H1 (cell line): ENCODE measurements around the gene KCNT1. TPM values are rescaled to one million over a fixed set of nuclear protein-coding genes. Genes with fewer than 3 reads are reported as not detected.

Source experiments
- CTCF ChIA-PET: fragments of 300-600 bp; sonication (Branson Sonifier 250); formaldehyde crosslinking; loops from one replicate; lab custom pipeline; 2021; ENCODE audit not compliant: partially characterized antibody; lab: Charles Lee
- POLR2A ChIA-PET: fragments of 300-600 bp; sonication (Branson Sonifier 250); formaldehyde crosslinking; loops from one replicate; lab custom pipeline; 2021; ENCODE audit warnings: inconsistent platforms; ENCODE audit not compliant: partially characterized antibody; lab: Charles Lee
- DNase-seq, 2 experiments: peaks; one replicate each; pipeline versions ENCODE4 v3.0.0 to v3.0.0-alpha.2; 2010 to 2022; ENCODE audit warnings: low spot score in 2 of 2, low read depth in 1 of 2, mixed read lengths in 1 of 2
- FAIRE-seq: peaks from 2 replicates; lab custom pipeline; 2011; peaks lifted over from hg19 to GRCh38; lab: Jason Lieb, UNC
- H2AFZ ChIP-seq: 2 replicates; pipeline ENCODE4 v1.8.1; 2012; ENCODE audit warnings: low read length, inconsistent platforms
- H2AK5ac ChIP-seq: 2 replicates; pipeline ENCODE4 v1.6.1; 2013; ENCODE audit warnings: low read depth, low read length
- H2BK120ac ChIP-seq: replicated peaks from 2 replicates; pipeline ENCODE3; 2013; ENCODE audit warnings: low read depth, low read length, inconsistent platforms
- H2BK12ac ChIP-seq: 2 replicates; pipeline ENCODE4 v1.6.1; 2013; ENCODE audit warnings: low read depth, low read length
- H2BK15ac ChIP-seq: 2 replicates; pipeline ENCODE4 v1.6.1; 2013; ENCODE audit warnings: low read length
- H2BK20ac ChIP-seq: 2 replicates; pipeline ENCODE4 v1.6.1; 2013; ENCODE audit warnings: low read length
- H2BK5ac ChIP-seq: 2 replicates; pipeline ENCODE4 v1.6.1; 2013; ENCODE audit warnings: low read depth, low read length
- H3K14ac ChIP-seq: 2 replicates; pipeline ENCODE4 v1.6.1; 2013; ENCODE audit warnings: inconsistent platforms; ENCODE audit not compliant: insufficient read length
- H3K18ac ChIP-seq: 2 replicates; pipeline ENCODE4 v1.6.1; 2013; ENCODE audit warnings: low read length; ENCODE audit errors: extremely low read depth
- H3K23ac ChIP-seq: 2 replicates; pipeline ENCODE4 v1.6.1; 2013; ENCODE audit warnings: inconsistent platforms; ENCODE audit not compliant: insufficient read length
- H3K23me2 ChIP-seq: 2 replicates; pipeline ENCODE4 v1.6.1; 2013; ENCODE audit warnings: low read depth, low read length
- H3K27ac ChIP-seq: 2 replicates; pipeline ENCODE4 v1.6.1; 2011; ENCODE audit warnings: low read depth, low read length, inconsistent platforms
- H3K27me3 ChIP-seq, 4 experiments: replicated peaks in 1 of 4; 1 replicate in 1 of 4; 2 replicates in 3 of 4; pipeline versions ENCODE4 v1.6.1 to v1.8.1; 2011 to 2013; ENCODE audit warnings: low read length in 3 of 4, mild to moderate bottlenecking in 3 of 4, inconsistent platforms in 2 of 4, mixed read lengths in 2 of 4, moderate library complexity in 1 of 4; ENCODE audit not compliant: control insufficient read depth in 3 of 4, insufficient read depth in 3 of 4; ENCODE audit errors: extremely low read depth in 1 of 4
- H3K36me3 ChIP-seq, 4 experiments: 2 replicates each; pipeline versions ENCODE4 v1.6.1 to v1.8.1; 2011 to 2013; ENCODE audit warnings: mild to moderate bottlenecking in 4 of 4, low read length in 3 of 4, moderate library complexity in 2 of 4, control low read depth in 1 of 4, inconsistent platforms in 1 of 4; ENCODE audit not compliant: insufficient read depth in 4 of 4, control insufficient read depth in 2 of 4
- H3K4ac ChIP-seq: replicated peaks from 2 replicates; pipeline ENCODE3; 2013; ENCODE audit warnings: low read length, low read depth, mixed read lengths, inconsistent platforms; ENCODE audit not compliant: insufficient read length
- H3K4me1 ChIP-seq, 4 experiments: replicated peaks in 1 of 4; 1 replicate in 1 of 4; 2 replicates in 3 of 4; pipeline versions ENCODE4 v1.6.1 to v1.8.1; 2011 to 2013; ENCODE audit warnings: low read length in 3 of 4, inconsistent platforms in 2 of 4, mixed read lengths in 1 of 4; ENCODE audit not compliant: insufficient read depth in 4 of 4, control insufficient read depth in 3 of 4
- H3K4me2 ChIP-seq, 2 experiments: 2 replicates each; pipeline versions ENCODE4 v1.6.1 to v1.8.1; 2011 to 2013; ENCODE audit warnings: low read depth in 2 of 2, low read length in 2 of 2, control low read depth in 1 of 2, inconsistent platforms in 1 of 2, mild to moderate bottlenecking in 1 of 2; ENCODE audit not compliant: insufficient read depth in 1 of 2
- H3K4me3 ChIP-seq, 4 experiments: fragments of 200-600, 300-600 bp in 1 of 4; sonication (generic), shearing (Covaris generic), sonication (Bioruptor Twin) in 1 of 4; 2 replicates each; pipeline versions ENCODE4 v1.5.1 to v1.8.1; 2011 to 2016; ENCODE audit warnings: low read length in 4 of 4, low read depth in 3 of 4, control low read depth in 2 of 4, inconsistent platforms in 2 of 4, mild to moderate bottlenecking in 2 of 4, mixed read lengths in 1 of 4, moderate library complexity in 1 of 4; ENCODE audit not compliant: insufficient read depth in 2 of 4; ENCODE audit errors: extremely low read depth in 1 of 4
- H3K56ac ChIP-seq: replicated peaks from 2 replicates; pipeline ENCODE3; 2013; ENCODE audit warnings: low read depth, mild to moderate bottlenecking, mixed read lengths, low read length, inconsistent platforms; ENCODE audit not compliant: insufficient read length
- H3K79me1 ChIP-seq: 2 replicates; pipeline ENCODE4 v1.6.1; 2013; ENCODE audit warnings: low read depth, low read length, control low read depth
- H3K79me2 ChIP-seq, 2 experiments: 2 replicates each; pipeline versions ENCODE4 v1.6.1 to v1.8.1; 2012 to 2013; ENCODE audit warnings: low read length in 2 of 2, mild to moderate bottlenecking in 2 of 2, inconsistent platforms in 1 of 2; ENCODE audit not compliant: insufficient read depth in 2 of 2, control insufficient read depth in 1 of 2
- H3K9ac ChIP-seq, 4 experiments: replicated peaks in 1 of 4; 1 replicate in 1 of 4; 2 replicates in 3 of 4; pipeline versions ENCODE4 v1.6.1 to v1.8.1; 2011 to 2013; ENCODE audit warnings: low read depth in 3 of 4, low read length in 3 of 4, control low read depth in 2 of 4, mild to moderate bottlenecking in 2 of 4, moderate library complexity in 2 of 4, inconsistent platforms in 1 of 4; ENCODE audit errors: extremely low read depth in 1 of 4
- H3K9me3 ChIP-seq, 2 experiments: 2 replicates each; pipeline versions ENCODE4 v1.6.1 to v1.8.1; 2012 to 2013; ENCODE audit warnings: mild to moderate bottlenecking in 2 of 2, moderate library complexity in 2 of 2, control low read depth in 1 of 2, inconsistent platforms in 1 of 2, low read depth in 1 of 2, low read length in 1 of 2, mixed read lengths in 1 of 2; ENCODE audit not compliant: insufficient read depth in 2 of 2
- H4K20me1 ChIP-seq, 2 experiments: replicated peaks in 1 of 2; 2 replicates each; pipeline versions ENCODE3 to v1.8.1; 2011 to 2013; ENCODE audit warnings: inconsistent platforms in 2 of 2, low read length in 2 of 2, mild to moderate bottlenecking in 1 of 2; ENCODE audit not compliant: insufficient read depth in 2 of 2, control insufficient read depth in 1 of 2
- H4K5ac ChIP-seq: 2 replicates; pipeline ENCODE4 v1.6.1; 2013; ENCODE audit warnings: low read length, low read depth, mixed read lengths, inconsistent platforms; ENCODE audit not compliant: insufficient read length
- H4K8ac ChIP-seq: 2 replicates; pipeline ENCODE4 v1.8.0; 2013; ENCODE audit warnings: mild to moderate bottlenecking, moderate library complexity, low read length, inconsistent platforms; ENCODE audit not compliant: insufficient read depth; ENCODE audit errors: extremely low read depth
- H4K91ac ChIP-seq: replicated peaks from 2 replicates; pipeline ENCODE3; 2013; ENCODE audit warnings: low read length, mixed read lengths, inconsistent platforms; ENCODE audit not compliant: insufficient read length
- BRCA1 ChIP-seq: IDR thresholded peaks from 2 replicates; pipeline ENCODE4 v1.6.1; 2012; ENCODE audit warnings: low read depth, low read length, improper control_type of control experiment
- CBX5 ChIP-seq: fragments of 300-800, 300-1000 bp; sonication (generic); IDR thresholded peaks from 2 replicates; pipeline ENCODE4 v1.7.1; 2016; ENCODE audit warnings: antibody characterized with exemption, low read length, low read depth
- FOSL1 ChIP-seq: IDR thresholded peaks from 2 replicates; pipeline ENCODE4 v1.6.1; 2011; ENCODE audit warnings: mild to moderate bottlenecking, low read depth, low read length, moderate library complexity; ENCODE audit not compliant: insufficient read depth
- GTF2F1 ChIP-seq: IDR thresholded peaks from 2 replicates; pipeline ENCODE4 v1.6.1; 2012; ENCODE audit warnings: low read depth, low read length, improper control_type of control experiment, borderline replicate concordance
- HDAC6 ChIP-seq: IDR thresholded peaks from one replicate; pipeline ENCODE4 v1.7.1; 2012; ENCODE audit warnings: low read depth, mild to moderate bottlenecking, inconsistent platforms, low read length, moderate library complexity
- KDM5A ChIP-seq: fragments of 200-600 bp; IDR thresholded peaks from 2 replicates; pipeline ENCODE4 v1.7.1; 2012; ENCODE audit warnings: mild to moderate bottlenecking, low read length, inconsistent platforms, mixed read lengths
- MAFK ChIP-seq: IDR thresholded peaks from 2 replicates; pipeline ENCODE4 v1.6.1; 2012; ENCODE audit warnings: low read depth, mild to moderate bottlenecking, improper control_type of control experiment, low read length
- RBBP5 ChIP-seq: IDR thresholded peaks from 2 replicates; pipeline ENCODE4 v1.7.1; 2012; ENCODE audit warnings: low read depth, mild to moderate bottlenecking, inconsistent platforms, low read length, moderate library complexity, borderline replicate concordance
- RNF2 ChIP-seq: fragments of 200-900, 300-1000 bp; sonication (generic); IDR thresholded peaks from 2 replicates; pipeline ENCODE4 v1.7.1; 2016; ENCODE audit warnings: borderline replicate concordance, low read depth, mild to moderate bottlenecking, antibody characterized with exemption, low read length; ENCODE audit not compliant: poor library complexity, severe bottlenecking; ENCODE audit errors: missing control alignments
- TAF1 ChIP-seq: IDR thresholded peaks from 2 replicates; pipeline ENCODE4 v1.6.1; 2011; ENCODE audit warnings: mild to moderate bottlenecking, low read depth, low read length
- WGBS, 2 experiments: shearing (Covaris generic) in 1 of 2; methylation state at CpG; one replicate each; pipeline versions ENCODE4 v1.1.6 to v1.1.7; 2013 to 2015; ENCODE audit warnings: low lambda C conversion rate in 2 of 2, mixed read lengths in 2 of 2, inconsistent platforms in 1 of 2, low coverage in 1 of 2, missing lambda C conversion rate in 1 of 2; ENCODE audit not compliant: insufficient replicate concordance in 2 of 2, insufficient coverage in 1 of 2, insufficient read length in 1 of 2; ENCODE audit errors: extremely low coverage in 1 of 2, missing lambda C conversion rate in 1 of 2; 5-methylcytosine and 5-hydroxymethylcytosine counted together
- polyA plus RNA-seq, 7 experiments: library from polyadenylated mRNA; depleted of rRNA in 3 of 7; stranded (reverse) in 5 of 7; unstranded in 2 of 7; fragments of >200 nt in 5 of 7; fragments of 200-250 nt in 2 of 7; gene quantifications; 1 replicate in 5 of 7; 2 replicates in 1 of 7; 4 replicates in 1 of 7; pipeline versions ENCODE4 v1.2.1 to v1.2.3, GENCODE V29; 2011 to 2013; ENCODE audit warnings: missing spikeins in 2 of 7, mixed read lengths in 2 of 7
- total RNA-seq: library from RNA; stranded (reverse); fragmentation: NEBNext Ultra II Directional; extraction: Animal tissue kit (Norgen Biotek cat#: 25700); gene quantifications from 2 replicates; pipeline ENCODE4 v1.2.1, GENCODE V29; 2021
- TF ChIP-seq, protein P1 (sequence below): IDR thresholded peaks from 2 replicates; pipeline ENCODE4 v1.6.1; 2011; ENCODE audit warnings: low read length, improper control_type of control experiment
- TF ChIP-seq, protein P2 (sequence below): IDR thresholded peaks from 2 replicates; pipeline ENCODE4 v1.6.1; 2011; ENCODE audit warnings: low read depth, mild to moderate bottlenecking, low read length; ENCODE audit not compliant: insufficient read depth

KCNT1 gene
- total and polyA plus RNA-seq, 2 of the 8 experiments (the other 6 are each of a cell fraction or from before 2014, with no cell fraction given) = 0.13 to 0.20 TPM

DNA sequence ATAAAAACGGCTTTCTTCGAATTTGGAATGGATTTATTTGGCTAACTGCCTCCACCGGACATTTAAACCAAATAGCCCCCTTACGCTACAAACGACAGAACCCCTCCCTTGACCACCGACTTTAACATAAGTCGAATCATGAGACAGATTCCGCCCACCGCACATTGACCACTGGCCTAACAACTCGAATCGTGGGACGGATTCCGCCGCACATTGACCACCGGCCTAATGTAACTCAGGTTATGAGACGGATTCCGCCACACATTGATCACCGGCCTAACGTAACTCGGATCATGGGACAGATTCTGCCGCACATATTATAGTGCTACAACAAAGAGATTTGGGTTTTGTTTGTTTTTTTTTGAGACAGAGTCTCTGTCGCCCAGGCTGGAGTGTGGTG is 41.6 kb upstream of the KCNT1 start:
- Histone ChIP-seq H4K5ac (no peak overlapping the region), H2BK15ac (no peak overlapping the region), H2BK20ac (no peak overlapping the region), H4K20me1 (no peaks in the 10 kb centered on the region), H3K27me3 (no peaks in the 10 kb centered on the region), H3K4ac (no peak overlapping the region), H3K18ac (no peak overlapping the region), H2AFZ (no peak overlapping the region), H3K9ac (no peak overlapping the region), H3K14ac (no peak overlapping the region), H3K9me3 (peaks cover 29 to 33% of the 10 kb centered on the region in 2 experiments), H3K23me2 (no peaks in the 10 kb centered on the region), H3K23ac (no peak overlapping the region), H4K8ac (no peak overlapping the region), H3K79me2 (no peaks in the 10 kb centered on the region), H4K91ac (no peak overlapping the region), H3K4me2 (no peak overlapping the region), H3K79me1 (no peaks in the 10 kb centered on the region), H2BK120ac (no peak overlapping the region), H2BK12ac (no peak overlapping the region), H3K56ac (no peak overlapping the region), H3K27ac (no peak overlapping the region), H3K36me3 (peaks cover 0 to 35% (median 4%) of the 10 kb centered on the region in 4 experiments; a peak in 5 of 8 replicates), H2AK5ac (no peak overlapping the region), H3K4me1 (peaks cover 0 to 8% (median 4%) of the 10 kb centered on the region in 4 experiments; a peak in 3 of 7 replicates), H2BK5ac (no peak overlapping the region), H3K4me3 (no peak overlapping the region)
- FAIRE-seq = no peak
- POLR2A ChIA-PET = interaction anchor here (3.6 kb wide), 1 partner anchor 11 kb away, joined by 19 read pairs; no protein-coding TSS in a partner anchor
- 95% methylated on average over 22 of the region's 22 CpGs; no CpG with 5 or more reads in 1 of the 2 experiments for WGBS, 2 experiments
- CTCF ChIA-PET = interaction anchor here (1.1 kb wide), 1 partner anchor 11 kb away, joined by 3 read pairs; no protein-coding TSS in a partner anchor
- DNase-seq = no peak
- TF ChIP-seq MAFK = no peak
- TF ChIP-seq KDM5A = no peak
- no peak for TF ChIP-seq RNF2
- TF ChIP-seq FOSL1 = no peak
- no peak for TF ChIP-seq BRCA1
- no peak for TF ChIP-seq HDAC6
- TF ChIP-seq, protein P1, sequence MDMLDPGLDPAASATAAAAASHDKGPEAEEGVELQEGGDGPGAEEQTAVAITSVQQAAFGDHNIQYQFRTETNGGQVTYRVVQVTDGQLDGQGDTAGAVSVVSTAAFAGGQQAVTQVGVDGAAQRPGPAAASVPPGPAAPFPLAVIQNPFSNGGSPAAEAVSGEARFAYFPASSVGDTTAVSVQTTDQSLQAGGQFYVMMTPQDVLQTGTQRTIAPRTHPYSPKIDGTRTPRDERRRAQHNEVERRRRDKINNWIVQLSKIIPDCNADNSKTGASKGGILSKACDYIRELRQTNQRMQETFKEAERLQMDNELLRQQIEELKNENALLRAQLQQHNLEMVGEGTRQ = no peak
- no peak for TF ChIP-seq GTF2F1
- no peak for TF ChIP-seq CBX5
- TF ChIP-seq TAF1 = no peak
- no peak for TF ChIP-seq RBBP5
- TF ChIP-seq, protein P2, sequence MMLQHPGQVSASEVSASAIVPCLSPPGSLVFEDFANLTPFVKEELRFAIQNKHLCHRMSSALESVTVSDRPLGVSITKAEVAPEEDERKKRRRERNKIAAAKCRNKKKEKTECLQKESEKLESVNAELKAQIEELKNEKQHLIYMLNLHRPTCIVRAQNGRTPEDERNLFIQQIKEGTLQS = no peak
